ENCODE data around the gene ETHE1.

GRCh38 chr19:43575156-43575950 lies 48.4 kb upstream of the ETHE1 start, which contains the start of the genes PINLYP and XRCC1:
- TF ChIP-seq CTCF (conservative IDR thresholded peaks at IDR 0.05; ENCODE audit: low read depth, low read length) = no peak
- no peak for TF ChIP-seq EZH2 (IDR thresholded peaks at IDR 0.05; ENCODE audit: borderline replicate concordance, low read depth, low read length, poor library complexity, severe bottlenecking)
